ENCODE data around the gene TRPC4AP. TPM values are rescaled to one million over a fixed set of nuclear protein-coding genes. Genes with fewer than 3 reads are reported as not detected.

The TRPC4AP gene
- total and polyA plus RNA-seq, 10 of the 15 experiments (the other 5 are each of a cell fraction or from before 2014, with no cell fraction given), result 1.1 to 61.7 (median 41.2) TPM

DNA sequence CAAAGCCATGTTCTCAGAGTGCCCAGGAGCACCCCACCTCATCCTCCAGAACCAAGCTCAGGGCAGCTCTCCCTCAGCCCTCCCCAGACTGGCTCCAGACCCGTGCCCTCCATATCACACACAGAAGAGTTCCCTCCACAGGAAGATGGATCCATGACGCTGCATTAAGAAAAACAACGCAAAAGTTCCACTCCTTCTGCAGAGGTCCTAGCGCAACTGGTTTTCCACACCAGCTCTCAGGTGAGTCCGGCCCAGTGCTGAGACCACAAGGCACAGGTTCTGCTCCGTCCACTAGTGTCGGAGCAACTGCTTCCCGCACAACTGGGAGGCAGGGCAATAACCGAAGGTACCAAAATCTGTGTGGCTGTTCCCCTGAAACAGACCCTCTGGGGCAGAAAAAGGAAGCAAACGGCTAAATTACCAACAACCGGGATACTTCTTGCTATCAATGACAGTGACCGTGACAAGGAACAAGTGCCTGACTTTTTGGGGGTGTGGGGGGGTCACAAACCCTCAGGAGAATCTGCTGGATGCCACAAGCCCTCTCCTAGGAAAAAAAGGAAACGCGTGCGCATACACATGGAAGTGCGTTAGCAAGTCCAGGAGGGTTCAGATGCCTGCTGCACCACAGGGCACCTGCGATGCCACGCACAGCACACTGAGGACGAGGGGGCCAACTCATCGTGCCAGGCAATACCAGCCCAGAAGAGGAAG, 87.7 kb downstream of the TRPC4AP start:
- BruUV-seq (replicated peaks), result no TSS peak
- peaks cover 10 to 59% of the 10 kb centered on the region in 2 experiments for H3K36me3 ChIP-seq (ENCODE audit: control insufficient read depth in 2 of 2, insufficient read depth in 2 of 2, low read length in 1 of 2)
- ChIA-PET CTCF (no interaction called here), POLR2A (no interaction called here), SMC1A (ENCODE audit: uncharacterized antibody, unreplicated experiment) (no interaction called here), RAD21 (ENCODE audit: unreplicated experiment) (no interaction called here)
- no peaks in the 10 kb centered on the region for H3K79me2 ChIP-seq (ENCODE audit: control insufficient read depth, insufficient read depth, low read length)
- H3K9ac ChIP-seq (ENCODE audit: control insufficient read depth, insufficient read depth, low read length), result no peak overlapping the region
- H2AFZ ChIP-seq (ENCODE audit: control insufficient read depth, low read depth, low read length), result no peak overlapping the region
- WGBS (ENCODE audit: insufficient coverage, insufficient replicate concordance, low lambda C conversion rate, missing lambda C conversion rate), result 99% methylated on average over 20 of the region's 20 CpGs
- no peak for FAIRE-seq
- ATAC-seq, result no peak
- H3K4me3 ChIP-seq, result no peak overlapping the region
- H3K27me3 ChIP-seq (replicated peaks in 1 of 2; ENCODE audit: control insufficient read depth in 2 of 2, insufficient read depth in 2 of 2, low read length in 1 of 2), result no peaks in the 10 kb centered on the region
- no peaks in the 10 kb centered on the region for H4K20me1 ChIP-seq (ENCODE audit: control insufficient read depth, insufficient read depth)
- H3K9me3 ChIP-seq (replicated peaks; ENCODE audit: control insufficient read depth, insufficient read depth, low read length), result no peaks in the 10 kb centered on the region
- in situ Hi-C loops (cut with MboI), result no loop called here
- H3K4me1 ChIP-seq (ENCODE audit: control insufficient read depth, insufficient read depth, low read length), result no peaks in the 10 kb centered on the region
- DNase-seq (ENCODE audit: low read depth, low spot score), result no peak
- intact Hi-C loops (cut with micrococcal nuclease; ENCODE audit: unreplicated experiment), result no loop called here
- no peak for TF ChIP-seq SUPT20H (IDR thresholded peaks at IDR 0.05; ENCODE audit: borderline replicate concordance, control insufficient read depth, low read depth, low read length)
- no peak for TF ChIP-seq NFYA (IDR thresholded peaks at IDR 0.05; ENCODE audit: borderline replicate concordance, low read depth, low read length)
- no peak for TF ChIP-seq KLF5 (IDR thresholded peaks at IDR 0.05; ENCODE audit: partially characterized antibody)
- no peak for TF ChIP-seq SIN3A (IDR thresholded peaks at IDR 0.05; ENCODE audit: low read depth, low read length)
- TF ChIP-seq FOXK2 (IDR thresholded peaks at IDR 0.05), result no peak
- no peak for TF ChIP-seq SPI1 (IDR thresholded peaks at IDR 0.05; ENCODE audit: borderline replicate concordance, insufficient read depth, low read depth, low read length)
- no peak for TF ChIP-seq YBX1 (IDR thresholded peaks at IDR 0.05)
- TF ChIP-seq SP1 (IDR thresholded peaks at IDR 0.05; ENCODE audit: low read depth, low read length), result no peak
- TF ChIP-seq MLLT1 (IDR thresholded peaks at IDR 0.05), result no peak
- TF ChIP-seq, protein P1, sequence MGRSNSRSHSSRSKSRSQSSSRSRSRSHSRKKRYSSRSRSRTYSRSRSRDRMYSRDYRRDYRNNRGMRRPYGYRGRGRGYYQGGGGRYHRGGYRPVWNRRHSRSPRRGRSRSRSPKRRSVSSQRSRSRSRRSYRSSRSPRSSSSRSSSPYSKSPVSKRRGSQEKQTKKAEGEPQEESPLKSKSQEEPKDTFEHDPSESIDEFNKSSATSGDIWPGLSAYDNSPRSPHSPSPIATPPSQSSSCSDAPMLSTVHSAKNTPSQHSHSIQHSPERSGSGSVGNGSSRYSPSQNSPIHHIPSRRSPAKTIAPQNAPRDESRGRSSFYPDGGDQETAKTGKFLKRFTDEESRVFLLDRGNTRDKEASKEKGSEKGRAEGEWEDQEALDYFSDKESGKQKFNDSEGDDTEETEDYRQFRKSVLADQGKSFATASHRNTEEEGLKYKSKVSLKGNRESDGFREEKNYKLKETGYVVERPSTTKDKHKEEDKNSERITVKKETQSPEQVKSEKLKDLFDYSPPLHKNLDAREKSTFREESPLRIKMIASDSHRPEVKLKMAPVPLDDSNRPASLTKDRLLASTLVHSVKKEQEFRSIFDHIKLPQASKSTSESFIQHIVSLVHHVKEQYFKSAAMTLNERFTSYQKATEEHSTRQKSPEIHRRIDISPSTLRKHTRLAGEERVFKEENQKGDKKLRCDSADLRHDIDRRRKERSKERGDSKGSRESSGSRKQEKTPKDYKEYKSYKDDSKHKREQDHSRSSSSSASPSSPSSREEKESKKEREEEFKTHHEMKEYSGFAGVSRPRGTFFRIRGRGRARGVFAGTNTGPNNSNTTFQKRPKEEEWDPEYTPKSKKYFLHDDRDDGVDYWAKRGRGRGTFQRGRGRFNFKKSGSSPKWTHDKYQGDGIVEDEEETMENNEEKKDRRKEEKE (IDR thresholded peaks at IDR 0.05), result no peak
- no peak for TF ChIP-seq BRCA1 (IDR thresholded peaks at IDR 0.05; ENCODE audit: low read depth, low read length)
- H3K27ac ChIP-seq (ENCODE audit: control insufficient read depth, insufficient read depth), result no peak overlapping the region
- H3K4me2 ChIP-seq (ENCODE audit: control insufficient read depth, insufficient read depth), result no peak overlapping the region

All from GM12878 (cell line).